ENCODE results near the gene TEKT2. TPM values are rescaled to one million over a fixed set of nuclear protein-coding genes. Genes with fewer than 3 reads are reported as not detected.

The TEKT2 gene
- total and polyA plus RNA-seq, 2 experiments from 2014 or later, result not detected

DNA sequence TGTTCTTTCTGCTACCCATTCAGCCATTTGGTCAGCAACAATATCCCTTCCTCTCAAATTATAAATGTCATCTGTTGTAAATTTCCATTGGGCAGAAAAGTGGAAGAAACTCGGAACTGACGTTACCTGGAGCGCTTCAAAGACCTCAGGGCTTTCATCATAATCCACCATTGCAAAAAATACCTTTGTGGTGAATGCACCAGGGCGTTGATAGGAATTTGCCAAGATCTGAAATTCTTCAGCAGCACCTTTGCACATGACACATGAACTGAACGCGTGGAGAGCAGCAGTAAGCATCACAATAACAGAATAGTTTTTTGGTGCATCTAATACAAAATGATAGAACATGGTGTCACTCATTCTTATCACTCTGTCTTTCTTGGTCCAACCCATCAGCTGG, 3.1 kb upstream of the TEKT2 start:
- in situ Hi-C loops (cut with MboI), result no loop called here
- Histone ChIP-seq H3K79me2 (ENCODE audit: insufficient read depth) (no peaks in the 10 kb centered on the region), H4K20me1 (ENCODE audit: insufficient read depth) (no peaks in the 10 kb centered on the region), H3K9ac (no peak overlapping the region), H3K4me1 (ENCODE audit: insufficient read depth) (peaks cover 11% of the 10 kb centered on the region), H3K4me2 (ENCODE audit: unreplicated experiment) (no peak overlapping the region), H2AFZ (peak overlapping the region; percentile 34), H3K9me2 (ENCODE audit: insufficient read depth) (no peaks in the 10 kb centered on the region), H3K9me3 (ENCODE audit: low read depth) (no peaks in the 10 kb centered on the region), H3F3A (ENCODE audit: insufficient read depth) (peaks cover 15% of the 10 kb centered on the region; the same call in 1 of the 2 replicates), H3K36me3 (ENCODE audit: low read depth) (no peaks in the 10 kb centered on the region), H3K4me3 (0 out of 2 replicates have a peak overlapping the region, but pooled peaks have one; percentile 8), H3K27ac (no peak overlapping the region), H3K27me3 (replicated peaks; ENCODE audit: insufficient read depth) (no peaks in the 10 kb centered on the region)
- TF ChIP-seq EZH2 (IDR thresholded peaks at IDR 0.05; ENCODE audit: insufficient read depth, poor library complexity, severe bottlenecking) (no peak), EZH2phosphoT487 (IDR thresholded peaks at IDR 0.05; ENCODE audit: insufficient read depth, low read depth) (no peak)
- peak; percentile 34 for DNase-seq
- 3 to 4% methylated on average over 6 of the region's 6 CpGs for WGBS, 2 experiments (ENCODE audit: low coverage in 1 of 2, low lambda C conversion rate in 2 of 2, missing lambda C conversion rate in 2 of 2)

DNA sequence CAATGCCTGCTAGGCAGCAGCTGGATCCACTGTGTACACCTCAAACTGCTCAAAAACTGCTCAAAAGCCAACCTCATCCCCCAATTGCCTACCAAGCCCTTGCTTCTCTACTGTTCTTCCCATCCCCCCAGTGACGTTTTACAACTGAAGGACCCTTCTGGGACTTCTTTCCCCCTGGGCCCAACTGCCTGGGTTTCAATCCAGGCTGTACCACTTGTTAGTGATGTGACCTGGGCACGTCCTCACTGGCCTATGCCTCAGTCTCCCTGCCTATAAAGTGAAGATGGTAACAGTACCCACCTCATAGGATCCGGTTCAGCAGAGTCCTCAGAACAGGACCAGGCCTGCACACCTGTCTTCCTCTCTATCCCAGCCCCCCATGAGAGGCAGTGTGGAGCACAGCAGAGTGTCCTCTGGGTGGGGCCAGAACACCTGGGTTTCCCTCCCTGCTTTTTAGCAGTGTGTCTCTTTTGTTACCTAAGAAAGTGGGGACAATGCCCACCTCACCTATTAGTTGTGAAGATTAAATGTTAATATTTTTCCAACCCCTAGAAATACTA, 1.9 kb upstream of the TEKT2 start:
- Histone ChIP-seq H3K4me2 (ENCODE audit: unreplicated experiment) (no peak overlapping the region), H3K9ac (no peak overlapping the region), H3K4me1 (ENCODE audit: insufficient read depth) (peaks cover 11% of the 10 kb centered on the region), H3K9me2 (ENCODE audit: insufficient read depth) (no peaks in the 10 kb centered on the region), H3F3A (ENCODE audit: insufficient read depth) (peaks cover 15% of the 10 kb centered on the region; the same call in 1 of the 2 replicates), H3K79me2 (ENCODE audit: insufficient read depth) (no peaks in the 10 kb centered on the region), H3K9me3 (ENCODE audit: low read depth) (no peaks in the 10 kb centered on the region), H3K36me3 (ENCODE audit: low read depth) (no peaks in the 10 kb centered on the region), H4K20me1 (ENCODE audit: insufficient read depth) (no peaks in the 10 kb centered on the region), H3K27me3 (replicated peaks; ENCODE audit: insufficient read depth) (no peaks in the 10 kb centered on the region), H2AFZ (no peak overlapping the region), H3K4me3 (no peak overlapping the region), H3K27ac (no peak overlapping the region)
- no peak for TF ChIP-seq EZH2phosphoT487 (IDR thresholded peaks at IDR 0.05; ENCODE audit: insufficient read depth, low read depth)
- no peak for TF ChIP-seq EZH2 (IDR thresholded peaks at IDR 0.05; ENCODE audit: insufficient read depth, poor library complexity, severe bottlenecking)
- in situ Hi-C loops (cut with MboI), result no loop called here
- DNase-seq, result no peak
- WGBS, 2 experiments (ENCODE audit: low coverage in 1 of 2, low lambda C conversion rate in 2 of 2, missing lambda C conversion rate in 2 of 2), result 49 to 50% methylated on average over 3 of the region's 3 CpGs

DNA sequence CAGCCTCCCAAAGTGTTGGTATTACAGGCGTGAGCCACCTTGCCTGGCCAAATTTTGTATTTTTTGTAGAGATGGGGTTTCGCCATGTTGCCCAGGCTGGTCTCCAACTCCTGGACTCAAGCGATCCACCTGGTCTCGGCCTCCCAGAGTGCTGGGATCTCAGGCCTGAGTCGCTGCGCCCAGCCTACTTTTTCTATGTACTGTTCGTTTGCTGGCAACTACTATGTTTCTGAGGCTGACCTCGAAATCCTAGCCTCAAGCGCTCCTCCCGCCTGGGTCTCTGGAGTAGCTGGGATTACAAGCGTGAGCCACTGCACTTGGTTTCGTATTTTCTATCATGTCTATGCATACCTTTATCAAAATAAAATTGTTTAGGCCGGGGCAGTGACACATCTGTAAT, 675 bp upstream of the TEKT2 start:
- in situ Hi-C loops (cut with MboI), result no loop called here
- Histone ChIP-seq H3K4me2 (ENCODE audit: unreplicated experiment) (no peak overlapping the region), H3K4me1 (ENCODE audit: insufficient read depth) (peaks cover 11% of the 10 kb centered on the region), H2AFZ (no peak overlapping the region), H4K20me1 (ENCODE audit: insufficient read depth) (no peaks in the 10 kb centered on the region), H3K9ac (no peak overlapping the region), H3K9me3 (ENCODE audit: low read depth) (no peaks in the 10 kb centered on the region), H3K27ac (no peak overlapping the region), H3K27me3 (replicated peaks; ENCODE audit: insufficient read depth) (no peaks in the 10 kb centered on the region), H3F3A (ENCODE audit: insufficient read depth) (peaks cover 15% of the 10 kb centered on the region; the same call in 1 of the 2 replicates), H3K9me2 (ENCODE audit: insufficient read depth) (no peaks in the 10 kb centered on the region), H3K4me3 (no peak overlapping the region), H3K36me3 (ENCODE audit: low read depth) (no peaks in the 10 kb centered on the region), H3K79me2 (ENCODE audit: insufficient read depth) (no peaks in the 10 kb centered on the region)
- no peak for TF ChIP-seq EZH2 (IDR thresholded peaks at IDR 0.05; ENCODE audit: insufficient read depth, poor library complexity, severe bottlenecking)
- no peak for TF ChIP-seq EZH2phosphoT487 (IDR thresholded peaks at IDR 0.05; ENCODE audit: insufficient read depth, low read depth)
- no peak for DNase-seq
- WGBS, 2 experiments (ENCODE audit: low coverage in 1 of 2, low lambda C conversion rate in 2 of 2, missing lambda C conversion rate in 2 of 2), result 85 to 87% methylated on average over 13 of the region's 13 CpGs

DNA sequence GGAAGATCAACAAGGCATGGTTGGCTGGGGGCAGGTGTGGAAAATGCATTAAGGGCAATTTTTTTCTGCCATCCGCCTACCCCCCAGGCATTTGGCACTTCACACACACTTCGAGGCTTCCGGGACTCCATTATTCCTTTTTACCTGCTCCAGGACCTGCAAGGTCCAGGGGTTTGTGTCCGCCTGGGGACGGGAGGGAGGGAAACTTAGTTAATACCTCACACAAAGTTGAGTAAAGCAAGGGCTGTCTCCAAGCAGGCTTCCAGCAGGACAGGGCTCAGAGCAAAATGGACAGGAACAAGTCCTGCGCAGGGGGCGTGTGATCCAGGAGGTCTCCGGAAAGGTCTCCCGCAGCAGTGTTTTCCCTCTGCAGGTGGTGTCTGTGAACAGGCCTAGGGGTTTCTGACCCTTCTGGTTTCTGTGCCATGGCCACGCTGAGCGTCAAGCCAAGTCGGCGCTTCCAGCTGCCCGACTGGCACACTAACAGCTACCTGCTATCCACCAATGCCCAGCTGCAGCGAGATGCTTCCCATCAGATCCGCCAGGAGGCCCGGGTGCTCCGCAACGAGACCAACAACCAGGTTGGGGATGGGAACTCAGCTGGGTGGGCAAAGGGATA, 712 bp downstream of the TEKT2 start:
- H3F3A ChIP-seq (ENCODE audit: insufficient read depth), result peaks cover 15% of the 10 kb centered on the region; the same call in 1 of the 2 replicates
- peak; percentile 14 for DNase-seq
- H4K20me1 ChIP-seq (ENCODE audit: insufficient read depth), result no peaks in the 10 kb centered on the region
- H3K36me3 ChIP-seq (ENCODE audit: low read depth), result no peaks in the 10 kb centered on the region
- peak overlapping the region; percentile 53 for H3K4me3 ChIP-seq
- peak overlapping the region; percentile 31 for H3K4me2 ChIP-seq (ENCODE audit: unreplicated experiment)
- H3K9ac ChIP-seq, result peak overlapping the region; percentile 70
- 56 to 60% methylated on average over 16 to 19 of the region's 19 CpGs for WGBS, 2 experiments (ENCODE audit: low coverage in 1 of 2, low lambda C conversion rate in 2 of 2, missing lambda C conversion rate in 2 of 2)
- peak overlapping the region; percentile 87 for H2AFZ ChIP-seq
- in situ Hi-C loops (cut with MboI), result no loop called here
- no peak overlapping the region for H3K27ac ChIP-seq
- no peaks in the 10 kb centered on the region for H3K9me2 ChIP-seq (ENCODE audit: insufficient read depth)
- TF ChIP-seq EZH2 (IDR thresholded peaks at IDR 0.05; ENCODE audit: insufficient read depth, poor library complexity, severe bottlenecking) (no peak), EZH2phosphoT487 (IDR thresholded peaks at IDR 0.05; ENCODE audit: insufficient read depth, low read depth) (no peak)
- no peaks in the 10 kb centered on the region for H3K9me3 ChIP-seq (ENCODE audit: low read depth)
- H3K4me1 ChIP-seq (ENCODE audit: insufficient read depth), result peaks cover 11% of the 10 kb centered on the region
- H3K79me2 ChIP-seq (ENCODE audit: insufficient read depth), result peaks cover 8% of the 10 kb centered on the region
- no peaks in the 10 kb centered on the region for H3K27me3 ChIP-seq (replicated peaks; ENCODE audit: insufficient read depth)

All from GM23248 (cell line).